H1 (cell line): Measurements from ENCODE around the gene TRIM9. TPM values are rescaled to one million over a fixed set of nuclear protein-coding genes. Genes with fewer than 3 reads are reported as not detected.
"Not testable (repeated sequence)": the region's sequence is repeated elsewhere in the genome, so short reads cannot be mapped to it uniquely, and the experiment has no call there.

ENCODE experiments used
- CTCF ChIA-PET: fragments of 300-600 bp; sonication (Branson Sonifier 250); formaldehyde crosslinking; loops from one replicate; lab custom pipeline; 2021; ENCODE audit not compliant: partially characterized antibody; lab: Charles Lee
- POLR2A ChIA-PET: fragments of 300-600 bp; sonication (Branson Sonifier 250); formaldehyde crosslinking; loops from one replicate; lab custom pipeline; 2021; ENCODE audit warnings: inconsistent platforms; ENCODE audit not compliant: partially characterized antibody; lab: Charles Lee
- DNase-seq, 2 experiments: peaks; one replicate each; pipeline versions ENCODE4 v3.0.0 to v3.0.0-alpha.2; 2010 to 2022; ENCODE audit warnings: low spot score in 2 of 2, low read depth in 1 of 2, mixed read lengths in 1 of 2
- FAIRE-seq: peaks from 2 replicates; lab custom pipeline; 2011; peaks lifted over from hg19 to GRCh38; lab: Jason Lieb, UNC
- H2AFZ ChIP-seq: 2 replicates; pipeline ENCODE4 v1.8.1; 2012; ENCODE audit warnings: low read length, inconsistent platforms
- H2AK5ac ChIP-seq: 2 replicates; pipeline ENCODE4 v1.6.1; 2013; ENCODE audit warnings: low read depth, low read length
- H2BK120ac ChIP-seq: replicated peaks from 2 replicates; pipeline ENCODE3; 2013; ENCODE audit warnings: low read depth, low read length, inconsistent platforms
- H2BK12ac ChIP-seq: 2 replicates; pipeline ENCODE4 v1.6.1; 2013; ENCODE audit warnings: low read depth, low read length
- H2BK15ac ChIP-seq: 2 replicates; pipeline ENCODE4 v1.6.1; 2013; ENCODE audit warnings: low read length
- H2BK20ac ChIP-seq: 2 replicates; pipeline ENCODE4 v1.6.1; 2013; ENCODE audit warnings: low read length
- H2BK5ac ChIP-seq: 2 replicates; pipeline ENCODE4 v1.6.1; 2013; ENCODE audit warnings: low read depth, low read length
- H3K14ac ChIP-seq: 2 replicates; pipeline ENCODE4 v1.6.1; 2013; ENCODE audit warnings: inconsistent platforms; ENCODE audit not compliant: insufficient read length
- H3K18ac ChIP-seq: 2 replicates; pipeline ENCODE4 v1.6.1; 2013; ENCODE audit warnings: low read length; ENCODE audit errors: extremely low read depth
- H3K23ac ChIP-seq: 2 replicates; pipeline ENCODE4 v1.6.1; 2013; ENCODE audit warnings: inconsistent platforms; ENCODE audit not compliant: insufficient read length
- H3K23me2 ChIP-seq: 2 replicates; pipeline ENCODE4 v1.6.1; 2013; ENCODE audit warnings: low read depth, low read length
- H3K27ac ChIP-seq: 2 replicates; pipeline ENCODE4 v1.6.1; 2011; ENCODE audit warnings: low read depth, low read length, inconsistent platforms
- H3K27me3 ChIP-seq, 4 experiments: replicated peaks in 1 of 4; 1 replicate in 1 of 4; 2 replicates in 3 of 4; pipeline versions ENCODE4 v1.6.1 to v1.8.1; 2011 to 2013; ENCODE audit warnings: low read length in 3 of 4, mild to moderate bottlenecking in 3 of 4, inconsistent platforms in 2 of 4, mixed read lengths in 2 of 4, moderate library complexity in 1 of 4; ENCODE audit not compliant: control insufficient read depth in 3 of 4, insufficient read depth in 3 of 4; ENCODE audit errors: extremely low read depth in 1 of 4
- H3K36me3 ChIP-seq, 4 experiments: 2 replicates each; pipeline versions ENCODE4 v1.6.1 to v1.8.1; 2011 to 2013; ENCODE audit warnings: mild to moderate bottlenecking in 4 of 4, low read length in 3 of 4, moderate library complexity in 2 of 4, control low read depth in 1 of 4, inconsistent platforms in 1 of 4; ENCODE audit not compliant: insufficient read depth in 4 of 4, control insufficient read depth in 2 of 4
- H3K4ac ChIP-seq: replicated peaks from 2 replicates; pipeline ENCODE3; 2013; ENCODE audit warnings: low read length, low read depth, mixed read lengths, inconsistent platforms; ENCODE audit not compliant: insufficient read length
- H3K4me1 ChIP-seq, 4 experiments: replicated peaks in 1 of 4; 1 replicate in 1 of 4; 2 replicates in 3 of 4; pipeline versions ENCODE4 v1.6.1 to v1.8.1; 2011 to 2013; ENCODE audit warnings: low read length in 3 of 4, inconsistent platforms in 2 of 4, mixed read lengths in 1 of 4; ENCODE audit not compliant: insufficient read depth in 4 of 4, control insufficient read depth in 3 of 4
- H3K4me2 ChIP-seq, 2 experiments: 2 replicates each; pipeline versions ENCODE4 v1.6.1 to v1.8.1; 2011 to 2013; ENCODE audit warnings: low read depth in 2 of 2, low read length in 2 of 2, control low read depth in 1 of 2, inconsistent platforms in 1 of 2, mild to moderate bottlenecking in 1 of 2; ENCODE audit not compliant: insufficient read depth in 1 of 2
- H3K4me3 ChIP-seq, 4 experiments: fragments of 200-600, 300-600 bp in 1 of 4; sonication (generic), shearing (Covaris generic), sonication (Bioruptor Twin) in 1 of 4; 2 replicates each; pipeline versions ENCODE4 v1.5.1 to v1.8.1; 2011 to 2016; ENCODE audit warnings: low read length in 4 of 4, low read depth in 3 of 4, control low read depth in 2 of 4, inconsistent platforms in 2 of 4, mild to moderate bottlenecking in 2 of 4, mixed read lengths in 1 of 4, moderate library complexity in 1 of 4; ENCODE audit not compliant: insufficient read depth in 2 of 4; ENCODE audit errors: extremely low read depth in 1 of 4
- H3K56ac ChIP-seq: replicated peaks from 2 replicates; pipeline ENCODE3; 2013; ENCODE audit warnings: low read depth, mild to moderate bottlenecking, mixed read lengths, low read length, inconsistent platforms; ENCODE audit not compliant: insufficient read length
- H3K79me1 ChIP-seq: 2 replicates; pipeline ENCODE4 v1.6.1; 2013; ENCODE audit warnings: low read depth, low read length, control low read depth
- H3K79me2 ChIP-seq, 2 experiments: 2 replicates each; pipeline versions ENCODE4 v1.6.1 to v1.8.1; 2012 to 2013; ENCODE audit warnings: low read length in 2 of 2, mild to moderate bottlenecking in 2 of 2, inconsistent platforms in 1 of 2; ENCODE audit not compliant: insufficient read depth in 2 of 2, control insufficient read depth in 1 of 2
- H3K9ac ChIP-seq, 4 experiments: replicated peaks in 1 of 4; 1 replicate in 1 of 4; 2 replicates in 3 of 4; pipeline versions ENCODE4 v1.6.1 to v1.8.1; 2011 to 2013; ENCODE audit warnings: low read depth in 3 of 4, low read length in 3 of 4, control low read depth in 2 of 4, mild to moderate bottlenecking in 2 of 4, moderate library complexity in 2 of 4, inconsistent platforms in 1 of 4; ENCODE audit errors: extremely low read depth in 1 of 4
- H3K9me3 ChIP-seq, 2 experiments: 2 replicates each; pipeline versions ENCODE4 v1.6.1 to v1.8.1; 2012 to 2013; ENCODE audit warnings: mild to moderate bottlenecking in 2 of 2, moderate library complexity in 2 of 2, control low read depth in 1 of 2, inconsistent platforms in 1 of 2, low read depth in 1 of 2, low read length in 1 of 2, mixed read lengths in 1 of 2; ENCODE audit not compliant: insufficient read depth in 2 of 2
- H4K20me1 ChIP-seq, 2 experiments: replicated peaks in 1 of 2; 2 replicates each; pipeline versions ENCODE3 to v1.8.1; 2011 to 2013; ENCODE audit warnings: inconsistent platforms in 2 of 2, low read length in 2 of 2, mild to moderate bottlenecking in 1 of 2; ENCODE audit not compliant: insufficient read depth in 2 of 2, control insufficient read depth in 1 of 2
- H4K5ac ChIP-seq: 2 replicates; pipeline ENCODE4 v1.6.1; 2013; ENCODE audit warnings: low read length, low read depth, mixed read lengths, inconsistent platforms; ENCODE audit not compliant: insufficient read length
- H4K8ac ChIP-seq: 2 replicates; pipeline ENCODE4 v1.8.0; 2013; ENCODE audit warnings: mild to moderate bottlenecking, moderate library complexity, low read length, inconsistent platforms; ENCODE audit not compliant: insufficient read depth; ENCODE audit errors: extremely low read depth
- H4K91ac ChIP-seq: replicated peaks from 2 replicates; pipeline ENCODE3; 2013; ENCODE audit warnings: low read length, mixed read lengths, inconsistent platforms; ENCODE audit not compliant: insufficient read length
- WGBS, 2 experiments: shearing (Covaris generic) in 1 of 2; methylation state at CpG; one replicate each; pipeline versions ENCODE4 v1.1.6 to v1.1.7; 2013 to 2015; ENCODE audit warnings: low lambda C conversion rate in 2 of 2, mixed read lengths in 2 of 2, inconsistent platforms in 1 of 2, low coverage in 1 of 2, missing lambda C conversion rate in 1 of 2; ENCODE audit not compliant: insufficient replicate concordance in 2 of 2, insufficient coverage in 1 of 2, insufficient read length in 1 of 2; ENCODE audit errors: extremely low coverage in 1 of 2, missing lambda C conversion rate in 1 of 2; 5-methylcytosine and 5-hydroxymethylcytosine counted together
- polyA plus RNA-seq, 7 experiments: library from polyadenylated mRNA; depleted of rRNA in 3 of 7; stranded (reverse) in 5 of 7; unstranded in 2 of 7; fragments of >200 nt in 5 of 7; fragments of 200-250 nt in 2 of 7; gene quantifications; 1 replicate in 5 of 7; 2 replicates in 1 of 7; 4 replicates in 1 of 7; pipeline versions ENCODE4 v1.2.1 to v1.2.3, GENCODE V29; 2011 to 2013; ENCODE audit warnings: missing spikeins in 2 of 7, mixed read lengths in 2 of 7
- total RNA-seq: library from RNA; stranded (reverse); fragmentation: NEBNext Ultra II Directional; extraction: Animal tissue kit (Norgen Biotek cat#: 25700); gene quantifications from 2 replicates; pipeline ENCODE4 v1.2.1, GENCODE V29; 2021

The TRIM9 gene
- total and polyA plus RNA-seq, 2 of the 8 experiments (the other 6 are each of a cell fraction or from before 2014, with no cell fraction given), result 2.7 to 5.4 TPM

DNA sequence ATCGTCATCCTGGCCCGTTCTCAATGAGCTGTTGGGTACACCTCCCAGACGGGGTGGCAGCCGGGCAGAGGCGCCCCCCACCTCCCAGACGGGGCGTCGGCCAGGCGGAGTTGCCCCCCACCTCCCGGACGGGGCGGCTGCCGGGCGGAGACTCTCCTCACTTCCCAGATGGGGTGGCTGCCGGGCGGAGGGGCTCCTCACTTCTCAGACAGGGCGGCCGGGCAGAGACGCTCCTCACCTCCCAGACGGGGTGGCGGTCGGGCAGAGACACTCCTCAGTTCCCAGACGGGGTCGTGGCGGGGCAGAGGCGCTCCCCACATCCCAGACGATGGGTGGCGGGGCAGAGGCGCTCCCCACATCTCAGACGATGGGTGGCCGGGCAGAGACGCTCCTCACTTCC, 138.5 kb downstream of the TRIM9 start:
- H4K5ac ChIP-seq, H3K9me3 ChIP-seq, H2BK12ac ChIP-seq, H2BK5ac ChIP-seq, POLR2A ChIA-PET, DNase-seq, H3K79me1 ChIP-seq, H2BK20ac ChIP-seq, H3K4me3 ChIP-seq, H3K23ac ChIP-seq, FAIRE-seq, H3K18ac ChIP-seq, H3K36me3 ChIP-seq, H3K14ac ChIP-seq, H2BK15ac ChIP-seq, H3K79me2 ChIP-seq, H3K4ac ChIP-seq, H2AFZ ChIP-seq, H4K20me1 ChIP-seq, H2AK5ac ChIP-seq, H4K8ac ChIP-seq, H3K4me1 ChIP-seq, H3K56ac ChIP-seq, H4K91ac ChIP-seq, H3K27ac ChIP-seq, H3K9ac ChIP-seq, H3K4me2 ChIP-seq, H3K27me3 ChIP-seq, H2BK120ac ChIP-seq, H3K23me2 ChIP-seq: not testable (repeated sequence)
- WGBS, 2 experiments, result 88% methylated on average over 6 of the region's 32 CpGs; no CpG with 5 or more reads in 1 of the 2 experiments
- CTCF ChIA-PET, result interaction anchor here (1.2 to 2.3 kb wide), 3 partner anchors 14 to 262 kb away, joined by 5 to 6 read pairs (median 5); no protein-coding TSS in a partner anchor
